Spinal cord (tissue), 10 donors: ENCODE measurements around the gene CAMK2A. TPM values are rescaled to one million over a fixed set of nuclear protein-coding genes. Genes with fewer than 3 reads are reported as not detected.

Experiments used
- DNase-seq, 6 donors: peaks; one replicate each; pipeline versions ENCODE4 v3.0.0 to v3.0.0-alpha.2; 2013 to 2015; ENCODE audit warnings: low spot score in 6 of 6, low read depth in 4 of 6
- H3K27ac ChIP-seq: one replicate; pipeline ENCODE4 v1.5.1; 2013; ENCODE audit warnings: low read depth, low read length, control low read depth
- H3K27me3 ChIP-seq: one replicate; pipeline ENCODE4 v1.6.1; 2013; ENCODE audit warnings: low read length; ENCODE audit not compliant: control insufficient read depth, insufficient read depth
- H3K36me3 ChIP-seq: one replicate; pipeline ENCODE4 v1.6.1; 2013; ENCODE audit warnings: low read length; ENCODE audit not compliant: control insufficient read depth, insufficient read depth
- H3K4me1 ChIP-seq: one replicate; pipeline ENCODE4 v1.6.1; 2013; ENCODE audit warnings: low read length; ENCODE audit not compliant: control insufficient read depth, insufficient read depth
- H3K4me3 ChIP-seq: one replicate; pipeline ENCODE4 v1.5.1; 2013; ENCODE audit warnings: low read depth, low read length, control low read depth
- H3K9me3 ChIP-seq: one replicate; pipeline ENCODE4 v1.6.1; 2013; ENCODE audit warnings: low read length; ENCODE audit not compliant: control insufficient read depth, insufficient read depth
- WGBS: methylation state at CpG from one replicate; pipeline ENCODE4 v1.1.5; 2013; ENCODE audit warnings: missing lambda C conversion rate; ENCODE audit not compliant: insufficient coverage; 5-methylcytosine and 5-hydroxymethylcytosine counted together
- polyA plus RNA-seq, 2 donors: library from polyadenylated mRNA; unstranded; fragments of 120-200 nt; gene quantifications; one replicate each; pipeline ENCODE4 v1.2.1, GENCODE V29; 2013; ENCODE audit not compliant: insufficient read length in 2 of 2
- total RNA-seq, 2 donors: library from RNA; depleted of rRNA in 1 of 2; stranded (reverse); fragments of 120-200 nt in 1 of 2; fragments of >200 nt in 1 of 2; gene quantifications; one replicate each; pipeline versions ENCODE4 v1.2.3 to v1.2.4, GENCODE V29; 2013 to 2014
- donor health status: healthy.

CAMK2A gene
- total and polyA plus RNA-seq, 4 donors, result 5.7 to 26.8 (median 23.5) TPM

GRCh38 chr5:150211156-150212030 lies 78.2 kb downstream of the CAMK2A start:
- Histone ChIP-seq H3K27ac (no peak overlapping the region), H3K4me3 (no peak overlapping the region), H3K36me3 (peaks cover 23% of the 10 kb centered on the region), H3K4me1 (peaks cover 32% of the 10 kb centered on the region), H3K27me3 (no peaks in the 10 kb centered on the region), H3K9me3 (no peaks in the 10 kb centered on the region)
- WGBS, result 62% methylated on average over 6 of the region's 15 CpGs
- DNase-seq, result no peak

GRCh38 chr5:150210644-150211043 lies 78.9 kb downstream of the CAMK2A start:
- Histone ChIP-seq H3K4me1 (peaks cover 32% of the 10 kb centered on the region), H3K9me3 (no peaks in the 10 kb centered on the region), H3K4me3 (no peak overlapping the region), H3K27ac (no peak overlapping the region), H3K36me3 (peaks cover 24% of the 10 kb centered on the region), H3K27me3 (no peaks in the 10 kb centered on the region)
- no peak for DNase-seq
- 73% methylated on average over 3 of the region's 6 CpGs for WGBS

GRCh38 chr5:150209099-150209635 lies 80.4 kb downstream of the CAMK2A start:
- Histone ChIP-seq H3K27me3 (no peaks in the 10 kb centered on the region), H3K4me1 (peaks cover 26% of the 10 kb centered on the region), H3K36me3 (peaks cover 36% of the 10 kb centered on the region), H3K4me3 (no peak overlapping the region), H3K9me3 (no peaks in the 10 kb centered on the region), H3K27ac (no peak overlapping the region)
- 82% methylated on average over 21 of the region's 21 CpGs for WGBS
- DNase-seq, result no peak

- no peaks in the 10 kb centered on the region for H3K9me3 ChIP-seq
- peaks cover 41% of the 10 kb centered on the region for H3K36me3 ChIP-seq
- H3K4me1 ChIP-seq, result peaks cover 21% of the 10 kb centered on the region
- no peak overlapping the region for H3K4me3 ChIP-seq
- peak in 1 of 6 donors; percentile 30 for DNase-seq
- H3K27ac ChIP-seq, result no peak overlapping the region
- 71% methylated on average over 11 of the region's 19 CpGs for WGBS
- H3K27me3 ChIP-seq, result no peaks in the 10 kb centered on the region
Observed at GRCh38 chr5:150208187-150209098, 81.1 kb downstream of the CAMK2A start.

GRCh38 chr5:150206779-150207115 lies 82.8 kb downstream of the CAMK2A start:
- DNase-seq, result no peak
- H3K27me3 ChIP-seq, result no peaks in the 10 kb centered on the region
- H3K27ac ChIP-seq, result no peak overlapping the region
- H3K4me1 ChIP-seq, result peaks cover 19% of the 10 kb centered on the region
- WGBS, result 95% methylated on average over 4 of the region's 6 CpGs
- H3K9me3 ChIP-seq, result no peaks in the 10 kb centered on the region
- H3K4me3 ChIP-seq, result no peak overlapping the region
- peaks cover 48% of the 10 kb centered on the region for H3K36me3 ChIP-seq

GRCh38 chr5:150206098-150206778 lies 83.3 kb downstream of the CAMK2A start:
- WGBS, result 55% methylated on average over 3 of the region's 6 CpGs
- Histone ChIP-seq H3K4me3 (no peak overlapping the region), H3K36me3 (peaks cover 47% of the 10 kb centered on the region), H3K9me3 (no peaks in the 10 kb centered on the region), H3K27me3 (no peaks in the 10 kb centered on the region), H3K4me1 (peaks cover 15% of the 10 kb centered on the region), H3K27ac (no peak overlapping the region)
- no peak for DNase-seq

- no peak for DNase-seq
- Histone ChIP-seq H3K9me3 (no peaks in the 10 kb centered on the region), H3K36me3 (peaks cover 39% of the 10 kb centered on the region), H3K27me3 (no peaks in the 10 kb centered on the region), H3K4me3 (no peak overlapping the region), H3K4me1 (peaks cover 9% of the 10 kb centered on the region), H3K27ac (no peak overlapping the region)
- WGBS, result 88% methylated on average over 11 of the region's 13 CpGs
Observed at GRCh38 chr5:150204590-150204960, 85.0 kb downstream of the CAMK2A start.

GRCh38 chr5:150203832-150204589 lies 85.6 kb downstream of the CAMK2A start:
- no peaks in the 10 kb centered on the region for H3K9me3 ChIP-seq
- no peak for DNase-seq
- WGBS, result 85% methylated on average over 11 of the region's 12 CpGs
- peaks cover 3% of the 10 kb centered on the region for H3K4me1 ChIP-seq
- peaks cover 36% of the 10 kb centered on the region for H3K36me3 ChIP-seq
- no peak overlapping the region for H3K4me3 ChIP-seq
- H3K27me3 ChIP-seq, result no peaks in the 10 kb centered on the region
- H3K27ac ChIP-seq, result no peak overlapping the region

GRCh38 chr5:150202501-150202900 lies 87.1 kb downstream of the CAMK2A start:
- no peaks in the 10 kb centered on the region for H3K9me3 ChIP-seq
- no peak for DNase-seq
- H3K27me3 ChIP-seq, result no peaks in the 10 kb centered on the region
- peaks cover 42% of the 10 kb centered on the region for H3K36me3 ChIP-seq
- 95% methylated on average over 10 of the region's 10 CpGs for WGBS
- H3K4me1 ChIP-seq, result no peaks in the 10 kb centered on the region
- no peak overlapping the region for H3K4me3 ChIP-seq
- no peak overlapping the region for H3K27ac ChIP-seq
